ENCODE results near the gene ARHGEF26. TPM values are rescaled to one million over a fixed set of nuclear protein-coding genes. Genes with fewer than 3 reads are reported as not detected.

The ARHGEF26 gene
- total RNA-seq, 1 experiment from 2014 or later, result 8.3 TPM

GRCh38 chr3:154151969-154152368 lies 30.8 kb downstream of the ARHGEF26 start:
- DNase-seq (ENCODE audit: low spot score), result no peak

DNA sequence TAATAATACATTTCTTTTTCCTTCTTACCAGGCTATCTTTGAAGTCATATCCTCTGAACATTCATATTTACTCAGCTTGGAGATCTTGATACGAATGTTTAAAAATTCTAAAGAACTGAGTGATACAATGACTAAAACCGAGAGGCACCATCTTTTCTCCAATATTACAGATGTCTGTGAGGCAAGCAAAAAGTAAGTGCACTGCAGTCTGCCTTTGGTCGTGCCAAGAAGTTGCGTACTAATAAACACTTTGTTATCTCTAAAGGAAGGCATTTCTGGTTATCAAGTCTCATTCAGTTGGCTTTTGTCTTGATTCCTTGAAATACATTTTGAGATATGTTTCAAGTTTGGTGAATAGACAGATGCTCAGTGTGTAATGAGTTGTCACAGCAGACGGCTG lies 31.6 kb downstream of the ARHGEF26 start:
- no peak for DNase-seq (ENCODE audit: low spot score)

DNA sequence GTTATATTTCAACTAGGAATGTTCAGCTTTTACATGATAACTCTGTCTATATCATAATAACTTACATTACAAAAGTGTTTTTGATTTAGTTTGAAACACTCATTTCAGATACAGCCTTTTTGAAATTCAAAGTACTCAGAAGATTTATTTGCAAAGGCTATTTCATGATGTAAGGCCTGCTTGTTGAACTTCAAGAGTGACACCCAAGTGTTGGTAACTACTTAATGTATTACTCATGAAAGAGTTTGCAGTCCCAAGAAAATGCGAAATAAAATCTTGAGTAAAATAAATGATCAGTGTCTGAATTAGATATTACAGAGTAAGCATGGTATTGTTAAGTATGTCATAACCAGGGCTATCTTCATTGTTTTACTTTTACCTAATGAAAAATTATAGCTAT lies 35.3 kb downstream of the ARHGEF26 start:
- no peak for DNase-seq (ENCODE audit: low spot score)

GRCh38 chr3:154161806-154162205 lies 40.6 kb downstream of the ARHGEF26 start:
- DNase-seq (ENCODE audit: low spot score), result no peak

- DNase-seq (ENCODE audit: low spot score), result no peak
These were observed 43.2 kb downstream of the ARHGEF26 start for GRCh38 chr3:154164387-154164786.

GRCh38 chr3:154168998-154169795 lies 48.0 kb downstream of the ARHGEF26 start:
- DNase-seq (ENCODE audit: low spot score), result no peak

DNA sequence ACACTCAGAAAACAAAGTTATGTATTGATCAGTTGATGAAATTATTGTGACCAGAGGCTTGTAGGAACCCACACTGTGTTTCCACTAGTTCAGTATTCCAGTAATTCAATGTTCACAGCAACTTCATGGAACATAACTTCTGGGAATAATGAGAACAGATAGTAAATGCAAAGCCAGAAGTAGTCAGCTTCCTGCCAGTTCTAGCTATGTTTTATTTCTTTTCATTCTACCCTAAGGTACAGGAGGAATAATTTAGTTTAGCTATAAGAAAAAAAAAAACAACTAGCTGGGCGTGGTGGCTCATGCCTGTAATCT lies 48.6 kb downstream of the ARHGEF26 start:
- no peak for DNase-seq (ENCODE audit: low spot score)

DNA sequence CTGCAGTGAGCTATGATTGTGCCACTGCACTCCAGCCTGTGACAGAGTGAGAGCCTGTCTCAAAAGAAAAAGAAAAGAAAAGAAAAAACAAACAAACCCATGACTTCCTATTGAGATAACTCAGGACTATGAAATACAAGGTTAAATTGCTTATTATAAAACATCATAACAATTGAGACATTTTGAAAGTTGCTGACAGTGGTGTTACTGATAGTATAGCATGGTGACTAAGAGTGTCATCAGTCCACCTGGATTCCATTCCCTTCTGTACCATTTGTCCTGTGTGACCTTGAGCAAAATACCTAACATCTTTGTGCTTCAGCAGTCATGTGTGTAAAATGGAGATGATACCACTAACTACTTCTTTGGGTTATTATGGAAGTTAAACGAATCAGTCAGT lies 49.1 kb downstream of the ARHGEF26 start:
- no peak for DNase-seq (ENCODE audit: low spot score)

DNA sequence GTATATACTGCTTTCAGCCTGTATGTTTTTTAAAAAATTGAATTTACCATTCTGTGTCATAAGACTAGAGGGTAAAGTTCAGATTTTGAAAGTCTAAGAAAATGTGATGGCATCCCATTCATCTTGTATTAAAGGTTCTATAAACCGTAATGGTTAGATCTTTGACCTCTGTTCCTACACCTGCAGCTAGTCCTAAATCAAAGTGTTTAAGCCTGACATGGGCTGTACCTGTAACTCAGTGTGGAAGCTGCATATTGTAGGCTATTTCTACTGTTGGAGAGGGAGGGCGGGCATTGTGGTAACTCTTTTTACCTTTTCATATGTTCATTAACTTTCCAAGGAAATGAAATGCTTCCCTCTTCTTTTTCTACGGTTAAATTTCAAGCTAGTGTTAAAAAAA lies 53.9 kb downstream of the ARHGEF26 start:
- DNase-seq (ENCODE audit: low spot score), result peak; percentile 7

DNA sequence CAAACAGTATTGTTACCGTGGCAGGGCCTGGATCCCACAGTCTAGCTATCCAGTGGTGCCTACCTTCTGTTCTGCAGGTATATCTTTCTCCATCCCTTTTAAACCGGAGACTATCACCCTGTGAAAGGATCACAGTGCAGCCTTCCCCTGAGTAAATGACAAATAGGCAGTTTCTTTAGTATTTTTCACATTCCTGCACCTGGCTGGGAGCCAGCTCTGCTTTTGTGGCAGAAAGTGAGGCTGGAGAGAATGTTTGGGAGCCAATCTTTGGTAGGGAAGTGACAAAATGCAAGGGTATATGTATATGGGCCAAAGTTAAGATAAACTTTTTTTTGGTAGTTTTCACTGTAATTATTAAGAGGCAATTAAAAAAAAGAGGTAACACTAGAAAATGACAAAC lies 54.8 kb downstream of the ARHGEF26 start:
- DNase-seq (ENCODE audit: low spot score), result no peak

DNA sequence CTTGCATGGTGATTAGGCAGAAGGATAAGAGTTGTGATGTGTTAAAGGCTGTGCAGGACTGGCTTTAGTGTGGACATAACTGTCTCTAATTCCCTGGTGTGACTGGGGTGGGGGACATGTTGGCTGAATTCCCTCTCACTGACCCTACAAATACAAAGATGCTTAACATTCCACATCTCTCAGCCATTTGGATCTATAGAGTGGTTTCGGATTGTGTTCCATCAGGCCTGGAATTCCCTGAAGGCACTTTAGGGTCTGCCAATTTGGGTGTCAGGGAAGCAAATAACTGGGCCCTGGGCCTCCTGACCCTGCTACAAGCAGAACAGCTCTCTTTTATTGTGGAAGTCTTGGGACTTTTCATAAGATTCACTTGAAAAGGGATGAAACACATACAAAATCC lies 56.2 kb downstream of the ARHGEF26 start:
- no peak for DNase-seq (ENCODE audit: low spot score)

DNA sequence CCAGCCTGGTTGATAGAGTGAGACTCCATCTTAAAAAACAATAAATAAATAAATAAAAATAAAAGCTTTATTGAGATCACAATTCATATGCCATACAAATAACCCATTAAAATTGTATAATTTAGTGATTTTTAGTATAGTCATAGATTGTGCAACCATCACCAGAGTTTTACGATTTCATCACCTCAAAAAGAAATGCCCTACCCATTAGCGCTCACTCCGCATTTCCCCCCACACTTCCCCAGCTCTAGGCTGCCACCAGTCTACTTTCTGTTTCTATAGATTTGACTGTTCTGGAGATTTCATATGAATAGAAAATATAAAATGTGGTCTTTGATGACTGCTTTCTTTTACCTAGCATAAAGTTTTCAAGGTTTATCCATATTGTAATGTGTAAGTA lies 57.0 kb downstream of the ARHGEF26 start:
- no peak for DNase-seq (ENCODE audit: low spot score)

GRCh38 chr3:154180836-154181691 lies 59.9 kb downstream of the ARHGEF26 start:
- no peak for DNase-seq (ENCODE audit: low spot score)

GRCh38 chr3:154182322-154182922 lies 61.2 kb downstream of the ARHGEF26 start:
- no peak for DNase-seq (ENCODE audit: low spot score)

DNA sequence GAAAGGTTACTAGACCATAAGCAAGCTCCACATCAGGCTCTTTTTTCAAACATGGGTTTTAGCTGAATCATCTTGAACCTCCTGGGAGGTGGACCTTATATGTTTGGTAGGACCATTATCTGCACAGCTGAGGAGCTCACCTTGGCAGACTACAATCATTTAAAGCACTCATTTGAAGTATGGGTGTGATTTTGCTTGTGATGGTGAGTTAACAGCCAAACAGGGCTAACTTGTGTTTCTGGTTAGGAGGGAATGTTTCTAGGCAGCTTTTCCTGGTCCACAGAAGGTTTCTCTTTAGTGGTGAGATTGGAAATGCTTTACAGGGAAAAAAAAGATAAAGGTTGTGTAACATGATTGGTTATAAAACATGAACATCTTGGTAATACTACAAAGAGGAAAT lies 61.8 kb downstream of the ARHGEF26 start:
- DNase-seq (ENCODE audit: low spot score), result no peak

GRCh38 chr3:154184582-154184981 lies 63.4 kb downstream of the ARHGEF26 start:
- DNase-seq (ENCODE audit: low spot score), result no peak

DNA sequence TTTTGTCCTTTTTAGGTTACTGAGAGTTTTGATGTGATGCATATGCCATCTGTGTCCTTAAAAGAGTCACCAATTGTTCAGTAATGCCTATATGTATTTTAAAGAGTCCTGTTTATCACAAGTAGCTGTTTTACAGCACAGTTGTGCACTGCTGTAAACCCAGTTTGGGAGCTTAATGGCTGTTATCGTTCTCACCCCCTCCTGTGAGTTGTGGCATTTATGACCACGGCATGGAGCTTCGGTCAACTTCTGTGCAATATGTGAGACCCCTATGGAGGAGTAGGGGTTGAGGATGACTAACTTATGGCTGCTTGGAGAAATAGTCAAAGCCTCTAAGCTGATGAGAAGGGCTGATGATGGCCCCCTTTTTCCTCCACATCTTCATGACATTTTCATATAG lies 67.2 kb downstream of the ARHGEF26 start:
- DNase-seq (ENCODE audit: low spot score), result no peak

- DNase-seq (ENCODE audit: low spot score), result no peak
These were observed 67.7 kb downstream of the ARHGEF26 start for GRCh38 chr3:154188846-154189245.

- DNase-seq (ENCODE audit: low spot score), result no peak
These were observed 70.3 kb downstream of the ARHGEF26 start for GRCh38 chr3:154191520-154191919.

DNA sequence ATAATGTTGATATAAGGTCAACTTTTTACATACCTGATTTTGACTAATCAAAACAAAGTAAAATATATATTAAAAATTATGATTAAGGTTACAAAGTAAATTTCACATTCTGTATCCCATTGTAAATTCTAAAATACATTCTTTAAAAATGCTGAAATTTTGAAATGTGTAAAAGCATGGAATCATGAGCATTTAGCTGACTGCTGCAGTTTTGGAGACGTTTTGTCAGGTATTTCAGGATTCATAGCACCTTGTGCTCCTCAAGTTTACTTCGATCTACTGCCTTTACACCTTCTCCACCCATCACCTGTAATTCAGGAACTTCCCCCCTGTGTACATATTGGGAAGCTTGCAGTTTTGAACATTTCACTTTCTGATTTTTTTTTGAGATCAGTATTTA lies 71.0 kb downstream of the ARHGEF26 start:
- no peak for DNase-seq (ENCODE audit: low spot score)

DNA sequence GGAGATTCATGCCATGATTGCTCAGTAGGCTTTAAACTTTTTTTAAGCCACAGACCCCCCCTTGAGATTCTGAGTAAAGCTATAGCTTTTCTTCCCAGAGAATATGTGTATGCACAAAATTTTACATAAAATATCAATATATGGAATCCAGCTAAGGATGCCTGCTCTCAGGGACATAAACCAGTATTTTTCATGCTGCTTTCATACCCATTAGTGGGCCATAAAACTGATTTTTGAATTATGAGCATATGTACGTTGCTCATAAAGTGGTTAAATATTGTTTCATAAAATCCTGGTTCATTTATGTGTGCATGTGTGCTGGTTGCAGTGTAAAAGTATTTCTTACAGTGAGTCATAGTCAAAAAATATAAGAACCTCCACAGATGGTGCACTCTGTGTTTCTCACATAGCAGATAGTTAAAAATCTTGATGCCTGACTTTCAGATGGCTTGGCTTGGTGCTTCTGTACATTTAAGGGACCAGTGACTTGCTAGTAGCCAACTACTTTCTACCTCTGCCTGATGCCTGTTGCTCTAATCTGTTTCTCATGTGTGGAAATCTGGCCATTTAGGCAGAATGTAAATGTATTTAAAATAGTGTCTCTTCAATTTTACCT lies 71.9 kb downstream of the ARHGEF26 start:
- DNase-seq (ENCODE audit: low spot score), result no peak

GRCh38 chr3:154194877-154195276 lies 73.7 kb downstream of the ARHGEF26 start:
- no peak for DNase-seq (ENCODE audit: low spot score)

Measured in HT-29 (cell line).